KOPT-K1 (cell line): ENCODE data around the gene PODXL2.
"Not testable (repeated sequence)": the region's sequence is repeated elsewhere in the genome, so short reads cannot be mapped to it uniquely, and the experiment has no call there.

Experiments
- H3K27ac ChIP-seq: fragments of 200-600 bp; sonication (generic); 2 replicates; pipeline ENCODE4 v1.5.1; 2016; ENCODE audit warnings: antibody characterized with exemption, mild to moderate bottlenecking, low read depth, low read length; ENCODE audit not compliant: poor library complexity, severe bottlenecking
- H3K36me3 ChIP-seq: fragments of 200-600 bp; sonication (generic); 2 replicates; pipeline ENCODE4 v1.5.1; 2017; ENCODE audit warnings: antibody characterized with exemption, mild to moderate bottlenecking, low read length, moderate library complexity; ENCODE audit not compliant: insufficient read depth
- H3K9me3 ChIP-seq: fragments of 200-600 bp; sonication (generic); 2 replicates; pipeline ENCODE4 v1.5.1; 2017; ENCODE audit warnings: antibody characterized with exemption, low read length, mild to moderate bottlenecking; ENCODE audit not compliant: insufficient read depth, poor library complexity, severe bottlenecking

The PODXL2 gene

GRCh38 chr3:127597020-127597771 is 31.8 kb upstream of the PODXL2 start:
- H3K27ac ChIP-seq, result peak overlapping the region; percentile 92
- H3K36me3 ChIP-seq, result peaks cover 31% of the 10 kb centered on the region
- H3K9me3 ChIP-seq, result no peaks in the 10 kb centered on the region

GRCh38 chr3:127598841-127599570 is 30.0 kb upstream of the PODXL2 start:
- Histone ChIP-seq H3K27ac (peak overlapping the region; percentile 92), H3K36me3 (peaks cover 49% of the 10 kb centered on the region), H3K9me3 (no peaks in the 10 kb centered on the region)

- Histone ChIP-seq H3K9me3 (no peaks in the 10 kb centered on the region), H3K27ac (peak overlapping the region; percentile 41), H3K36me3 (peaks cover 68% of the 10 kb centered on the region)
Observed at GRCh38 chr3:127600749-127601456, 28.1 kb upstream of the PODXL2 start.

DNA sequence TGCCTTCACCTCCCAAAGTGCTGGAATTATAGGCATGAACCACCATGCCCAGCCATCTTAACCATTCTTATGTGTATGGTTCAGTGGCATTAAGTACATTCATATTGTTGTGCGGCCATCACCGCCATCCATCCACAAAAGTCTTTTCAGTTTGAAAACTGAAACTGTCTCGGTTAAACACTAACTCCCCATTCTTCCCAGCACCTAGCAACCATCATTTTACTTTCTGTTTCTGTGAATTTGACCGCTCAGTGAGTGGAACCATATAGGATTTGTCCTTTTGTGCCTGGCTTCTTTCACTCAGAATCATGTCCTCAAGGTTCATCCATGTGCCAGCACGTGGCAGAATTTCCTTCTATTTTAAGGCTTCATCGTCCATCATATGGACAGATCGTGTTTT is 24.9 kb upstream of the PODXL2 start:
- no peak overlapping the region for H3K27ac ChIP-seq
- no peaks in the 10 kb centered on the region for H3K9me3 ChIP-seq
- H3K36me3 ChIP-seq, result peaks cover 100% of the 10 kb centered on the region

DNA sequence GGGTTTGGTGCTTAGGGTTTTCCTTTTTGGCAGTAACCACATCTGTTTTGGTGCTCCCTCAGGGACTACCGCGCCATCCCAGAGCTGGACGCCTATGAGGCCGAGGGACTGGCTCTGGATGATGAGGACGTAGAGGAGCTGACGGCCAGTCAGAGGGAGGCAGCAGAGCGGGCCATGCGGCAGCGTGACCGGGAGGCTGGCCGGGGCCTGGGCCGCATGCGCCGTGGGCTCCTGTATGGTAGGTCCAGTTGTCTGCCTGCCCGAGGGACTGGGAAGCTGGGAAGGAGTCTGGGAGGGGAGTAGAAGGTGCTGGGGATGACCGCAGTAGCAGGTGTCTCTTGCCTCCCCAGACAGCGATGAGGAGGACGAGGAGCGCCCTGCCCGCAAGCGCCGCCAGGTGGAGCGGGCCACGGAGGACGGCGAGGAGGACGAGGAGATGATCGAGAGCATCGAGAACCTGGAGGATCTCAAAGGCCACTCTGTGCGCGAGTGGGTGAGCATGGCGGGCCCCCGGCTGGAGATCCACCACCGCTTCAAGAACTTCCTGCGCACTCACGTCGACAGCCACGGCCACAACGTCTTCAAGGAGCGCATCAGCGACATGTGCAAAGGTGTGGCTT is 24.3 kb upstream of the PODXL2 start:
- Histone ChIP-seq H3K9me3 (no peaks in the 10 kb centered on the region), H3K27ac (no peak overlapping the region), H3K36me3 (peaks cover 100% of the 10 kb centered on the region)

GRCh38 chr3:127605547-127605946 is 23.4 kb upstream of the PODXL2 start:
- not testable (repeated sequence) for H3K9me3 ChIP-seq, H3K27ac ChIP-seq
- H3K36me3 ChIP-seq, result peaks cover 100% of the 10 kb centered on the region

- Histone ChIP-seq H3K9me3 (no peaks in the 10 kb centered on the region), H3K36me3 (peaks cover 100% of the 10 kb centered on the region), H3K27ac (no peak overlapping the region)
Observed at GRCh38 chr3:127606086-127606805, 22.7 kb upstream of the PODXL2 start.

GRCh38 chr3:127606981-127607595 is 21.9 kb upstream of the PODXL2 start:
- Histone ChIP-seq H3K36me3 (peaks cover 100% of the 10 kb centered on the region), H3K27ac (no peak overlapping the region), H3K9me3 (no peaks in the 10 kb centered on the region)

DNA sequence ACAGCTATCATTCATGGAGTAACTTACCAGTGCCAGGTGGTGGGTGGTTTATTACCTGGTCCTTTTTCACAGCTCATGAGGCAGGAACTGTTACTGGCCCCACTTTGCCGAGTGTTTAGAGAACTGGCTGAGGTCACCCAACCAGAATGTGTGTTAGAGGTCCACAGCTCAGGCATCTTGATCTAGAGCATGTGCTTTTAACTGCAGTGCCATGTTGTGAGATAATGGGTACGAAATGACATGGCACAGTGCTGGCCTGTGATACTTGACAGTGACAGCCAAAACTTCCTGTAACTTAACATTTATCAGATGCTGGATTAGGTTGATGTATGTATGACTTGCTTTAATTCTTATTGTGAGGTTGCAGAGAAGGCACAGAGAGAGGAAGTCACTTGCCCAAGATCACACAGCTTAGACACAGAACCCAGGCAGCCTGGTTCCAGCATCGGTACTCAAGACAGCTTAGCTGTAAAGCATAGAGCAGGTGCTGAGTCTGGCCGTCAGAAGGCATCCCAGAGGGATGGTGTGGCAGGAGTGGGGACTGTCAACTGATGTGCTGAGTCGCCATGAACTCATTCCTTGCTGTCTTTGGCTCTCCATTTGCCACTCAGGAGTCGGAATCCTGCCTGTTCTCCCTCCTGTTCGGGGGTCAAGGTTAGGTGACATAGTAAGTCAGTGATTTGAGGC is 21.2 kb upstream of the PODXL2 start:
- no peak overlapping the region for H3K27ac ChIP-seq
- peaks cover 100% of the 10 kb centered on the region for H3K36me3 ChIP-seq
- no peaks in the 10 kb centered on the region for H3K9me3 ChIP-seq

GRCh38 chr3:127608362-127608718 is 20.6 kb upstream of the PODXL2 start:
- Histone ChIP-seq H3K27ac (no peak overlapping the region), H3K9me3 (no peaks in the 10 kb centered on the region), H3K36me3 (peaks cover 100% of the 10 kb centered on the region)

DNA sequence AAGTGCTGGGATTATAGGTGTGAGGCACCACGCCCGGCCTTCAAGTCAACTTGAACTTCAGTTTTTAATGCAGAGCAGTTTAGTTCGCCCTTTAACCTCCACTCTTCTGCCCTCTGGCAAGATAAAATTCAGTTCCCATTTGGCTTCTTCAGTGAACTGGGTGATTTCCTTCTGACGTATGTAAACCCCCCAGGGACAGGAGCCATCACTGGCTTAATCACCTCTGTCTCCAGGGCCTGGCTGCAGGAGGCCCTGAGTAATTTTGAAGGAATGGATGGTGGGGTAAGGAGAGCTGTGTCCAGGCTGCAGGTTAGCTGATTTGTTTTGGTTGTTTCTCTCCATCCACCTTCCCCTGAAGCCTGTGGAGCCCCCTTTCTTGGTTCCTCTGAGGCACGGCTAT is 18.9 kb upstream of the PODXL2 start:
- no peaks in the 10 kb centered on the region for H3K9me3 ChIP-seq
- H3K36me3 ChIP-seq, result peaks cover 100% of the 10 kb centered on the region
- H3K27ac ChIP-seq, result no peak overlapping the region

GRCh38 chr3:127611251-127611650 is 17.7 kb upstream of the PODXL2 start:
- Histone ChIP-seq H3K9me3 (no peaks in the 10 kb centered on the region), H3K36me3 (peaks cover 100% of the 10 kb centered on the region), H3K27ac (no peak overlapping the region)

GRCh38 chr3:127612966-127613365 is 16.0 kb upstream of the PODXL2 start:
- H3K27ac ChIP-seq, result no peak overlapping the region
- H3K9me3 ChIP-seq, result no peaks in the 10 kb centered on the region
- H3K36me3 ChIP-seq, result peaks cover 100% of the 10 kb centered on the region

- Histone ChIP-seq H3K9me3 (no peaks in the 10 kb centered on the region), H3K36me3 (peaks cover 100% of the 10 kb centered on the region), H3K27ac (no peak overlapping the region)
Observed at GRCh38 chr3:127613406-127613805, 15.6 kb upstream of the PODXL2 start.
